Gastrocnemius medialis (tissue), 4 donors: Measurements from ENCODE around the gene PADI6.

Experiments used
- CTCF ChIP-seq, 5 experiments: fragments of 450-650 bp in 3 of 5; fragments of 200-600 bp in 2 of 5; sonication (generic) in 2 of 5; IDR thresholded peaks in 4 of 5; conservative IDR thresholded peaks in 1 of 5; 1 replicate in 4 of 5; 2 replicates in 1 of 5; pipeline ENCODE4 v1.5.1; 2016 to 2019; ENCODE audit warnings: antibody characterized with exemption in 5 of 5, mild to moderate bottlenecking in 3 of 5, moderate library complexity in 3 of 5
- POLR2A ChIP-seq, 2 donors: fragments of 450-650 bp; IDR thresholded peaks; one replicate each; pipeline ENCODE4 v1.6.1; 2017; ENCODE audit warnings: antibody characterized with exemption in 2 of 2, mild to moderate bottlenecking in 2 of 2, moderate library complexity in 2 of 2

DNA sequence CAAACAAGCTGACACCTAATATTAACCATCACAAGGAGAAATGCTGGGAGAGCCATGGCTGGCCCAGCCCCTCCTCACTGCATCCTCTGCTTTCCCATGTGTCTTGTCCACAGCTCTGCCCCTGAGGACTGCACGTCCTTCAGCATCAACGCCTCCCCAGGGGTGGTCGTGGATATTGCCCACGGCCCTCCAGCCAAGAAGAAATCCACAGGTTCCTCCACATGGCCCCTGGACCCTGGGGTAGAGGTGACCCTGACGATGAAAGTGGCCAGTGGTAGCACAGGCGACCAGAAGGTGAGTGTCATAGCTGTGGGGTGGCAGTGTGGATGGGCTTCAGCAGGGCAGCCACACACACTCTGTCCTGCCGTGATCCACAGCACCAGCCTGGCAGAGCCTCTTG lies 41.1 kb upstream of the PADI6 start:
- TF ChIP-seq POLR2A (IDR thresholded peaks at IDR 0.05) (no peak), CTCF (IDR thresholded peaks at IDR 0.05 in 4 of 5, conservative IDR thresholded peaks at IDR 0.05 in 1 of 5) (no peak)
